ENCODE data around the gene PNPLA1. TPM values are rescaled to one million over a fixed set of nuclear protein-coding genes. Genes with fewer than 3 reads are reported as not detected.

PNPLA1 gene
- total RNA-seq, 2 donors from 2014 or later, result not detected

GRCh38 chr6:36298027-36298426, 28.2 kb downstream of the PNPLA1 start:
- 88% methylated on average over 1 of the region's 4 CpGs; no CpG with 5 or more reads in 1 of the 2 experiments for WGBS, 2 experiments (ENCODE audit: insufficient coverage in 1 of 2, insufficient read length in 1 of 2)

DNA sequence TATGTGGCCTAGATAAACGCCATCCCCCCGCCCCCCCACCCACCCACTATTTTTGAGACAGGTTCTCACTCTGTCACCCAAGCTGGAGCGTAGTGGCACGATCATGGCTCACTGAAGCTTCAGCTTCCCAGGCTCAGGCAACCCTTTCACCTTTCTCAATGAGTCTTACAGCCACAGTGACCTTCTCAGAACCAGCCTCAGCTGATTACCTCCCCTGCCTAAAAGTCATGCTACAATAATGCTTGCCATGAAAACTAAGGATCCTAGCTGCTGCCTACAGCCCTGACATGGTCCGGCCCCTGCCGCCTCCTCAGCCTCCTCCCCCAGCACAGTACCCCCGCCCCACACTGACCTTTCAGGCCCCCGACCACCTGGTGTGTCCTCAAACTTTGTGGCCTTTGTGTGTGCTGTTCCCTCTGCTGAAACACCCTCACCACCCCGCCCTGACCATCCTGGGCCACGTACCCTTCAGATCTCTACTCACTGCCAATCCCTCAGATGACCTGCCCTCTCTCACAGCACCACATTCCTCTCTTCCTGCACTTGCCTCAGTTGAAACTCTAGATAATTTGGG, 31.3 kb downstream of the PNPLA1 start:
- H3K9ac ChIP-seq (ENCODE audit: extremely low read depth, low read length, poor library complexity, severe bottlenecking), result no peak overlapping the region
- Mint-ChIP-seq H3K27me3 (ENCODE audit: insufficient read depth) (peaks cover 2% of the 10 kb centered on the region), H3K4me1 (peaks cover 17% of the 10 kb centered on the region), H3K4me3 (no peak overlapping the region), H3K27ac (no peak overlapping the region), H3K36me3 (ENCODE audit: low read depth) (no peaks in the 10 kb centered on the region), H3K9me3 (no peaks in the 10 kb centered on the region)
- peaks cover 4% of the 10 kb centered on the region for H3K4me1 ChIP-seq (ENCODE audit: control insufficient read depth, insufficient read depth, low read length)
- TF ChIP-seq CTCF (conservative IDR thresholded peaks at IDR 0.05), result no peak
- no peak for DNase-seq
- H3K36me3 ChIP-seq (ENCODE audit: control insufficient read depth, insufficient read depth, low read length), result no peaks in the 10 kb centered on the region
- no peaks in the 10 kb centered on the region for H3K9me3 ChIP-seq (ENCODE audit: control insufficient read depth, low read length)
- H3K4me3 ChIP-seq (ENCODE audit: low read length), result no peak overlapping the region
- no peak overlapping the region for H3K27ac ChIP-seq (ENCODE audit: low read depth, low read length)
- no peaks in the 10 kb centered on the region for H3K27me3 ChIP-seq (ENCODE audit: control insufficient read depth, insufficient read depth, low read length, poor library complexity, severe bottlenecking)
- WGBS, 2 experiments (ENCODE audit: insufficient coverage in 1 of 2, insufficient read length in 1 of 2), result 73 to 81% methylated on average over 5 to 8 of the region's 10 CpGs

More at GRCh38 chr6:36298027-36298426, 28.2 kb downstream of the PNPLA1 start:
- H3K9ac ChIP-seq (ENCODE audit: extremely low read depth, low read length, poor library complexity, severe bottlenecking), result no peak overlapping the region
- H3K36me3 ChIP-seq (ENCODE audit: control insufficient read depth, insufficient read depth, low read length), result no peaks in the 10 kb centered on the region
- Mint-ChIP-seq H3K36me3 (ENCODE audit: low read depth) (no peaks in the 10 kb centered on the region), H3K4me3 (no peak overlapping the region), H3K9me3 (no peaks in the 10 kb centered on the region), H3K4me1 (peaks cover 17% of the 10 kb centered on the region), H3K27ac (no peak overlapping the region), H3K27me3 (ENCODE audit: insufficient read depth) (peaks cover 2% of the 10 kb centered on the region)
- H3K4me3 ChIP-seq (ENCODE audit: low read length), result no peak overlapping the region
- no peak for TF ChIP-seq CTCF (conservative IDR thresholded peaks at IDR 0.05)
- no peaks in the 10 kb centered on the region for H3K27me3 ChIP-seq (ENCODE audit: control insufficient read depth, insufficient read depth, low read length, poor library complexity, severe bottlenecking)
- H3K9me3 ChIP-seq (ENCODE audit: control insufficient read depth, low read length), result no peaks in the 10 kb centered on the region
- DNase-seq, result no peak
- peaks cover 4% of the 10 kb centered on the region for H3K4me1 ChIP-seq (ENCODE audit: control insufficient read depth, insufficient read depth, low read length)
- H3K27ac ChIP-seq (ENCODE audit: low read depth, low read length), result no peak overlapping the region

DNA sequence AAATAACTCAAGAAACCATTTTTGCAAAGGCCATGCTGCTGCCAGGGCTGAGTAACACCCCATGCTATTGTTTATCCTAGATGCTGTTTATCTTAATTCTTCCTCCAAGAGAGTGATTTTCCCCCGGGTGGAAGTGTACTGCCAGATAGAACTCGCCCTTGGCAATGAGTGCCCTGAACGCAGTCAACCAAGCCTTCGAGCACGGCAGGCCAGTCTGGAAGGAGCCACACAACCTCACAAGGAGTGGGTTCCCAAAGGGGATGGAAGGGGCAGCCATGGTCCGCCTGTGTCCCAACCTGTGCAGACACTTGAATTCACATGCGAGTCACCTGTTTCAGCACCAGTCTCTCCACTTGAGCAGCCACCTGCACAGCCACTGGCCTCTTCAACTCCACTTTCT, 31.9 kb downstream of the PNPLA1 start:
- H3K4me3 ChIP-seq (ENCODE audit: low read length), result no peak overlapping the region
- Mint-ChIP-seq H3K27ac (no peak overlapping the region), H3K27me3 (ENCODE audit: insufficient read depth) (peaks cover 2% of the 10 kb centered on the region), H3K9me3 (no peaks in the 10 kb centered on the region), H3K36me3 (ENCODE audit: low read depth) (no peaks in the 10 kb centered on the region), H3K4me1 (peaks cover 17% of the 10 kb centered on the region), H3K4me3 (no peak overlapping the region)
- WGBS, 2 experiments (ENCODE audit: insufficient coverage in 1 of 2, insufficient read length in 1 of 2), result 88 to 95% methylated on average over 7 of the region's 7 CpGs
- no peaks in the 10 kb centered on the region for H3K9me3 ChIP-seq (ENCODE audit: control insufficient read depth, low read length)
- H3K4me1 ChIP-seq (ENCODE audit: control insufficient read depth, insufficient read depth, low read length), result peaks cover 4% of the 10 kb centered on the region
- TF ChIP-seq CTCF (conservative IDR thresholded peaks at IDR 0.05), result no peak
- no peaks in the 10 kb centered on the region for H3K36me3 ChIP-seq (ENCODE audit: control insufficient read depth, insufficient read depth, low read length)
- no peak overlapping the region for H3K9ac ChIP-seq (ENCODE audit: extremely low read depth, low read length, poor library complexity, severe bottlenecking)
- no peak overlapping the region for H3K27ac ChIP-seq (ENCODE audit: low read depth, low read length)
- DNase-seq, result peak; percentile 41
- no peaks in the 10 kb centered on the region for H3K27me3 ChIP-seq (ENCODE audit: control insufficient read depth, insufficient read depth, low read length, poor library complexity, severe bottlenecking)

All from endodermal cell (in vitro differentiated cells).